VCaP (cell line): ENCODE measurements around the gene NRXN2.

ENCODE experiments used
- H3K27ac ChIP-seq: fragments of 450-650 bp; 2 replicates; pipeline ENCODE4 v1.5.1; 2017
- CTCF ChIP-seq: fragments of 450-650 bp; conservative IDR thresholded peaks from 2 replicates; pipeline ENCODE4 v1.5.1; 2017; ENCODE audit warnings: mild to moderate bottlenecking, moderate library complexity

NRXN2 gene

GRCh38 chr11:64694821-64695365 lies 28.1 kb downstream of the NRXN2 start:
- H3K27ac ChIP-seq, result no peak overlapping the region
- TF ChIP-seq CTCF, result no peak

GRCh38 chr11:64694026-64694755 lies 28.8 kb downstream of the NRXN2 start:
- H3K27ac ChIP-seq, result no peak overlapping the region
- no peak for TF ChIP-seq CTCF

GRCh38 chr11:64692764-64693331 lies 30.1 kb downstream of the NRXN2 start:
- no peak overlapping the region for H3K27ac ChIP-seq
- no peak for TF ChIP-seq CTCF

GRCh38 chr11:64691543-64691942 lies 31.5 kb downstream of the NRXN2 start:
- TF ChIP-seq CTCF, result no peak
- H3K27ac ChIP-seq, result no peak overlapping the region

GRCh38 chr11:64690235-64690634 lies 32.8 kb downstream of the NRXN2 start:
- TF ChIP-seq CTCF, result no peak
- H3K27ac ChIP-seq, result no peak overlapping the region

GRCh38 chr11:64688534-64688982 lies 34.4 kb downstream of the NRXN2 start:
- H3K27ac ChIP-seq, result peak overlapping the region; percentile 65
- peak; percentile 100 for TF ChIP-seq CTCF

GRCh38 chr11:64687643-64688533 lies 35.1 kb downstream of the NRXN2 start:
- TF ChIP-seq CTCF, result no peak; the same call in 1 of the 2 replicates
- peak overlapping the region; percentile 65 for H3K27ac ChIP-seq
